ENCODE data around the gene MYH6. TPM values are rescaled to one million over a fixed set of nuclear protein-coding genes. Genes with fewer than 3 reads are reported as not detected.
"Not testable (repeated sequence)": the region's sequence is repeated elsewhere in the genome, so short reads cannot be mapped to it uniquely, and the experiment has no call there.

Gene MYH6
- total and polyA plus RNA-seq, 2 of the 13 experiments (the other 11 are each of a cell fraction or from before 2014, with no cell fraction given): 0.01 TPM; not detected in 1

DNA sequence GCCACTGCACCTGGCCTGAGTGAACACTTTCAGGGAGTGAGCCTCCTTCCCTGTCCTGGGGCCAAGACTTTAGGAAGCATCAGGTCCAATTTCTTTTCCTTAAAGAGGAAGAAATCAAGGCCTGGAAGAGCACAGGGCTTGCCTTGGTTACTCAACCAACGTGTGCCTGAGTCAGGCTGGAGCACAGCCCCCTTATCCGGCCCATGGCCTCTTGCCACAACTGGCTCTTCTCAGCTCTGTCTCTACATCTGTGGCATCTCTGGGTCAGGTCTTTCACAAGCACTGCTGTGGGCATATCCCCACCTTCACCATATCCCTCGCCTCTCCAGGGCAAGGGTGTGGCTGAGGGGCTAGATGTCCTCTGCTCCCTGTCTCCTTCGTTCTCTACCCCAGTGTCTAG lies 6.8 kb downstream of the MYH6 start:
- no peaks in the 10 kb centered on the region for H3K36me3 ChIP-seq (replicated peaks in 1 of 2; ENCODE audit: control insufficient read depth in 1 of 2, insufficient read depth in 2 of 2, low read length in 2 of 2)
- 20% methylated on average over 4 of the region's 4 CpGs for WGBS (ENCODE audit: low lambda C conversion rate)
- no TSS peak for BruUV-seq (replicated peaks)
- in situ Hi-C loops (cut with HindIII; ENCODE audit: extremely low pct_ligation_motif_present, low pct_unique_long_range_greater_than_20kb) (no loop called here), intact Hi-C loops (cut with micrococcal nuclease; ENCODE audit: unreplicated experiment) (no loop called here)
- no peak overlapping the region for H3K27ac ChIP-seq (ENCODE audit: extremely low read length, insufficient read depth, low read length)
- no peak overlapping the region for H2AFZ ChIP-seq (ENCODE audit: low read length)
- H3K4me1 ChIP-seq (ENCODE audit: insufficient read depth, low read length): no peaks in the 10 kb centered on the region
- H3K9me3 ChIP-seq (ENCODE audit: low read length): no peaks in the 10 kb centered on the region
- CTCF ChIA-PET (ENCODE audit: low intra/inter-chr PET ratio, low total read pairs): no interaction called here
- H3K9ac ChIP-seq (ENCODE audit: insufficient read depth, low read depth, low read length): no peak overlapping the region
- FAIRE-seq: no peak
- POLR2A ChIA-PET: no interaction called here
- H3K79me2 ChIP-seq (ENCODE audit: insufficient read depth, low read length): no peaks in the 10 kb centered on the region
- ATAC-seq: no peak
- TF ChIP-seq ZNF263 (CRISPR knock-in tag; IDR thresholded peaks at IDR 0.05): no peak
- TF ChIP-seq HCFC1 (IDR thresholded peaks at IDR 0.05; ENCODE audit: low read depth, low read length): 0 out of 2 replicates have a peak, but pooled peaks have one; percentile 15
- TF ChIP-seq ZNF747 (CRISPR knock-in tag; IDR thresholded peaks at IDR 0.05; ENCODE audit: borderline replicate concordance): no peak
- no peak for TF ChIP-seq MTA3 (CRISPR knock-in tag; IDR thresholded peaks at IDR 0.05)
- TF ChIP-seq NFIC (IDR thresholded peaks at IDR 0.05; ENCODE audit: low read length): no peak
- TF ChIP-seq ZNF839 (CRISPR knock-in tag; IDR thresholded peaks at IDR 0.05; ENCODE audit: borderline replicate concordance): 0 out of 2 replicates have a peak, but pooled peaks have one; percentile 13
- no peak for TF ChIP-seq ZC3H13 (CRISPR knock-in tag; IDR thresholded peaks at IDR 0.05)
- TF ChIP-seq ZNF746 (CRISPR knock-in tag; IDR thresholded peaks at IDR 0.05): no peak
- H3K4me2 ChIP-seq (ENCODE audit: low read depth, low read length): no peak overlapping the region
- no peaks in the 10 kb centered on the region for H4K20me1 ChIP-seq (ENCODE audit: insufficient read depth, low read length)
- H3K27me3 ChIP-seq (ENCODE audit: control insufficient read depth in 1 of 2, insufficient read depth in 2 of 2, low read length in 2 of 2): peaks cover 41 to 90% of the 10 kb centered on the region in 2 experiments; a peak in 4 of 5 replicates
- no peak for DNase-seq (ENCODE audit: low spot score)
- no peak overlapping the region for H3K4me3 ChIP-seq (replicated peaks in 1 of 3; ENCODE audit: insufficient read depth in 1 of 3, low read depth in 2 of 3, low read length in 3 of 3)

- H3K27ac ChIP-seq (ENCODE audit: extremely low read length, insufficient read depth, low read length); H3K9ac ChIP-seq (ENCODE audit: insufficient read depth, low read depth, low read length); POLR2A ChIA-PET; H3K79me2 ChIP-seq (ENCODE audit: insufficient read depth, low read length); CTCF ChIA-PET (ENCODE audit: low intra/inter-chr PET ratio, low total read pairs); in situ Hi-C loops (cut with HindIII; ENCODE audit: extremely low pct_ligation_motif_present, low pct_unique_long_range_greater_than_20kb); ATAC-seq; H3K4me2 ChIP-seq (ENCODE audit: low read depth, low read length); H3K4me1 ChIP-seq (ENCODE audit: insufficient read depth, low read length); DNase-seq (ENCODE audit: low spot score); H2AFZ ChIP-seq (ENCODE audit: low read length); H3K9me3 ChIP-seq (ENCODE audit: low read length); H4K20me1 ChIP-seq (ENCODE audit: insufficient read depth, low read length); FAIRE-seq; H3K4me3 ChIP-seq (replicated peaks in 1 of 3; ENCODE audit: insufficient read depth in 1 of 3, low read depth in 2 of 3, low read length in 3 of 3); H3K36me3 ChIP-seq (replicated peaks in 1 of 2; ENCODE audit: control insufficient read depth in 1 of 2, insufficient read depth in 2 of 2, low read length in 2 of 2); BruUV-seq (replicated peaks); intact Hi-C loops (cut with micrococcal nuclease; ENCODE audit: unreplicated experiment): not testable (repeated sequence)
- TF ChIP-seq HOXD1 (CRISPR knock-in tag; IDR thresholded peaks at IDR 0.05) (0 out of 2 replicates have a peak, but pooled peaks have one; percentile 14), ZNF251 (CRISPR knock-in tag; IDR thresholded peaks at IDR 0.05) (0 out of 2 replicates have a peak, but pooled peaks have one; percentile 39)
- peaks cover 38 to 87% of the 10 kb centered on the region in 2 experiments; a peak in 4 of 5 replicates for H3K27me3 ChIP-seq (ENCODE audit: control insufficient read depth in 1 of 2, insufficient read depth in 2 of 2, low read length in 2 of 2)
- 14% methylated on average over 16 of the region's 16 CpGs for WGBS (ENCODE audit: low lambda C conversion rate)
These were observed 7.5 kb downstream of the MYH6 start for GRCh38 chr14:23400496-23401149.
